GM19099 (cell line): ENCODE measurements around the gene ZBTB25.
A peak's percentile ranks its signal among the peaks of the same experiment; 100 is the strongest.

Experiments
- POLR2A ChIP-seq: IDR thresholded peaks from 3 replicates; pipeline ENCODE4 v1.6.1; 2011; ENCODE audit warnings: low read depth; ENCODE audit not compliant: insufficient read length; ENCODE audit errors: extremely low read depth

Gene ZBTB25, protein sequence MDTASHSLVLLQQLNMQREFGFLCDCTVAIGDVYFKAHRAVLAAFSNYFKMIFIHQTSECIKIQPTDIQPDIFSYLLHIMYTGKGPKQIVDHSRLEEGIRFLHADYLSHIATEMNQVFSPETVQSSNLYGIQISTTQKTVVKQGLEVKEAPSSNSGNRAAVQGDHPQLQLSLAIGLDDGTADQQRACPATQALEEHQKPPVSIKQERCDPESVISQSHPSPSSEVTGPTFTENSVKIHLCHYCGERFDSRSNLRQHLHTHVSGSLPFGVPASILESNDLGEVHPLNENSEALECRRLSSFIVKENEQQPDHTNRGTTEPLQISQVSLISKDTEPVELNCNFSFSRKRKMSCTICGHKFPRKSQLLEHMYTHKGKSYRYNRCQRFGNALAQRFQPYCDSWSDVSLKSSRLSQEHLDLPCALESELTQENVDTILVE

DNA sequence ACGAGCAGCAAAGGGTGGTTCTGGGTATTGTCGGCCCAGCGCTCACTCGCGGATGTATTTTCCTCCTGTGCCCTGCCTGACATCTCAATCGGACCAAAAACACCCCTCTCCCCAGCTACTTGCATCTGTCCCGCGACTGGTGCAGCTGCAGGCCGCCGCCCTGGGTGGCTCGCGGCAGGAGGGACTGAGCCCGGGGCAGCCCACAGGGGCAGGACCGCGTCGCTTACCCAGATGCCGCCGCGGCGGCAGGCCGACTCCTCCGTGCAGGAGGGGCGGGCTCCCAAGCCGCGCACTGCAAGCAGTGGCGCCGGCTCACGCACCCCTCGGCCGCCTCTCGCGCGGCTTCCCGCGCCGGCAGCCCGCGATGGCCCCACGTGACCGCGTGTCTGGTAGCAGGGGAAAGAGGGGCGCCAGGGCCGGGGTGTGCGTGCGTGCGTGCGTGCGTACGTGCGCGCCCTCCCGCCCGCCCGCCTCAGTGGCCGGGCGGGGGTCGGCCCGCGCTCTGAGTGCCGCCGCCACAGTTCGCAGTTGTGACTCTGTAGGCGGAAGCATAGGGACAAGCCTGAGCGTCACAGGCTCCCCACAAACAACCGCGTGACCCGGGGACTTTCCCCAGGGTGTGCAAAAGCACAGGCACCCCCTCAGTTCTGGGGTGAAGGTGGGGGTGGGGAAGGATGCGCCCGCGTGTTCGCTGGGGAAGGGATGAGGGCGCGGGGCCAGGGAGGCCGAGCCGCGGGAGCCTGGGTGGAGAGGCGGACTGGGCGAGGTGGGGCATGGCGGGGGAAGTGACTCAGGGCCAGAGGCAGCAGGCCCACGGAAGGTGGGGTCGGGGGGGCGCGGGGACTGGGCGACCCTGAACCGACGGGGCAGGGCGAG, at the start of gene ZBTB25:
TSS of gene ZBTB25 (minus strand) at position 405 of the 876 bp plus-strand sequence. CDS start 13,305 bp downstream, outside the sequence.
- TF ChIP-seq POLR2A: peak; percentile 74

DNA sequence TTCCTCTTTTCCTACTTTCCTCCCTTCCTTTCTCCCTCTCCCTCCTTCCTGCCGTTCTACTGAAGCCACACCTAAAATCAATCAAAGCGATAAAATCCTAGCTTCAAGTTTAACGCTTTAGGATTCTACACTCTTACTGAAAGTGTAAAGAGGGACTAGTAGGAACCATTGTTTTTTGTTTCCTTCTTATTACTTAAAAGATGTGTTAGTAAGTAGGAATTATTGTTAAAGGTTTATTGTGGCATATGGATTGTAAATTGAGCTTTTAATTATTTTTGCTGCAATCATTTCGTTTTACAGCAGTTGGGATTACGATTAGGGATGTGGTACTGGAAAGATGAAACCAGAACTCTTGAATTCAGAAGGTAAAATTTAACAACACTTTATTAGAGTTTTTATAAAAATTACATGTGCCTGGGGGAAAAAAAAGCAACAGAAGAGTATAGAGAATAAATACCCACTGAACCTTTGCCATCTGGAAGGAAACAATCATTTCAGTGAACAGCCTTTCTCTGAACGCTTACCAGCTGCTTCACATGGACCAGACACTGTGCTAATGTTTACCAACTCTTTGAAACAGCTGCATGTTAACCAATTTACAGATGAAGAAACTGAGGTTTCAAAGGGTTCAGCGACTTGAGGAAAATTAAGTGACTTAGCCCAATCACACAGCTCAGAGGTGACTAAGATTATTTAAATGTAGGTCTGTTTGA, 47.1 kb upstream of the ZBTB25 start:
- no peak for TF ChIP-seq POLR2A

GRCh38 chr14:64549791-64550620, 46.4 kb upstream of the ZBTB25 start, which contains the start of gene PPP1R36:
TSS of gene PPP1R36 (plus strand) at chr14:64549961. CDS start at chr14:64549998, 37 bp downstream.
- TF ChIP-seq POLR2A: no peak

DNA sequence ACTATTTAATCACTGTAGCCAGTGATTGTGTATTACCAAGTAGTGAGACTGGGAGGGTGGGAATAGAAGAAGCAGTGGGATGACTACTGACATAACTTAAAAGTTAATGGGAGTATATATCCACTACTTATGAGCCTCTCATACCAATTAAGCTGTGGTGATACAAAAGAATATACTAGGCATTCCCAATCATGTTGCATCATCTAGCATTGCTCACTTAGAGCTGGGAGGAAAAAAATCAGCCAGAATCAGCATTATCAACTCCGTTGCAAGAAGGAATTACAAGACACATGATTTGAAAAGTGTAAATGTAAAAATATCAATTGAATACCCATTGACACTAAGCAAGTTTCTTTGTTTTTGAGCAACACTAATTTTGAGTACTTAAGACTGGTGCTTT, 45.4 kb upstream of the ZBTB25 start:
- no peak for TF ChIP-seq POLR2A

GRCh38 chr14:64544607-64545312, 41.1 kb upstream of the ZBTB25 start:
- no peak for TF ChIP-seq POLR2A

DNA sequence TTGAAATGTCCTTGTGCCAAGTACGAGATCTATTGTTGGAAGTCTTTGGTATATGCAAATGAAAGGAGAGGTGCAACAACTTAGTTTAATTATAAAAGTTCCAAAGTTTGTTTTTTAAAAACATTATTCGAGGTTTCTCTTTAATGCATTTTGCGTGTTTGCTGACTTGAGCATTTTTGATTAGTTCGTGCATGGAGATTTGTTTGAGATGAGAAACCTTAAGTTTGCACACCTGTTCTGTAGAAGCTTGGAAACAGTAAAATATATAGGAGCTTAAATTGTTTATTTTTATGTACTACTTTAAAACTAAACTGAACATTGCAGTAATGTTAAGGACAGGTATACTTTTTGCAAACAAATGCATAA, 39.2 kb upstream of the ZBTB25 start:
- no peak for TF ChIP-seq POLR2A

GRCh38 chr14:64541972-64542835, 38.6 kb upstream of the ZBTB25 start:
- TF ChIP-seq POLR2A: no peak

DNA sequence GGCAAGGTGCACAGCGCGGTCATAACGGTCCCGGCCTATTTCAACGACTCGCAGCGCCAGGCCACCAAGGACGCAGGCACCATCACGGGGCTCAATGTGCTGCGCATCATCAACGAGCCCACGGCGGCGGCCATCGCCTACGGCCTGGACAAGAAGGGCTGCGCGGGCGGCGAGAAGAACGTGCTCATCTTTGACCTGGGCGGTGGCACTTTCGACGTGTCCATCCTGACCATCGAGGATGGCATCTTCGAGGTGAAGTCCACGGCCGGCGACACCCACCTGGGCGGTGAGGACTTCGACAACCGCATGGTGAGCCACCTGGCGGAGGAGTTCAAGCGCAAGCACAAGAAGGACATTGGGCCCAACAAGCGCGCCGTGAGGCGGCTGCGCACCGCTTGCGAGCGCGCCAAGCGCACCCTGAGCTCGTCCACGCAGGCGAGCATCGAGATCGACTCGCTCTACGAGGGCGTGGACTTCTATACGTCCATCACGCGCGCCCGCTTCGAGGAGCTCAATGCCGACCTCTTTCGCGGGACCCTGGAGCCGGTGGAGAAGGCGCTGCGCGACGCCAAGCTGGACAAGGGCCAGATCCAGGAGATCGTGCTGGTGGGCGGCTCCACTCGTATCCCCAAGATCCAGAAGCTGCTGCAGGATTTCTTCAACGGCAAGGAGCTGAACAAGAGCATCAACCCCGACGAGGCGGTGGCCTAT, 37.8 kb upstream of the ZBTB25 start:
- no peak for TF ChIP-seq POLR2A

DNA sequence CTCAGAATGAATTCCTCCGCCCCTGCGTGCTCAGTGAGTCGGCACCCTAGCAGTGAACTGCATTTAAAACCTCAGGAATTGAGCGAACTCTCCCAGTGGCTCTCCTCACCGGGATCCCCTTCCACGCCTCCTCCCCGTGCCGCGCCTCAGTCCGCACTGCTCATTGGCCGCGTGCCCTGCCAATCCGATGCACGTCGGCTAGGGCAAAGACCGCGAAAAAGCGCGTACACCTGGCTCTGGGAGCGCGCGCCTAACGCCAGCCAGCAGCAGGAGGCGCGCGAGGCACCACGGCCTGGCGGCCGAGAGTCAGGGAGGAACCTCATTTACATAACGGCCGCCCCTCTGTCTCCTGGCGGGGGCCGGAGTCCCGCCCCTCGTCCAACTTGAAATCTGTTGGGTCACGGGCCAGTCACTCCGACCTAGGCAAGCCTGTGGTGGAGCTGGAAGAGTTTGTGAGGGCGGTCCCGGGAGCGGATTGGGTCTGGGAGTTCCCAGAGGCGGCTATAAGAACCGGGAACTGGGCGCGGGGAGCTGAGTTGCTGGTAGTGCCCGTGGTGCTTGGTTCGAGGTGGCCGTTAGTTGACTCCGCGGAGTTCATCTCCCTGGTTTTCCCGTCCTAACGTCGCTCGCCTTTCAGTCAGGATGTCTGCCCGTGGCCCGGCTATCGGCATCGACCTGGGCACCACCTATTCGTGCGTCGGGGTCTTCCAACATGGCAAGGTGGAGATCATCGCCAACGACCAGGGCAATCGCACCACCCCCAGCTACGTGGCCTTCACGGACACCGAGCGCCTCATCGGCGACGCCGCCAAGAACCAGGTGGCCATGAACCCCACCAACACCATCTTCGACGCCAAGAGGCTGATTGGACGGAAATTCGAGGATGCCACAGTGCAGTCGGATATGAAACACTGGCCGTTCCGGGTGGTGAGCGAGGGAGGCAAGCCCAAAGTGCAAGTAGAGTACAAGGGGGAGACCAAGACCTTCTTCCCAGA, 36.9 kb upstream of the ZBTB25 start, which contains the start of gene HSPA2:
TSS of gene HSPA2 (plus strand) at position 534 of the 995 bp plus-strand sequence. CDS start at position 643, 109 bp downstream.
- peak; percentile 86 for TF ChIP-seq POLR2A

GRCh38 chr14:64536488-64537245, 33.0 kb upstream of the ZBTB25 start:
- TF ChIP-seq POLR2A: no peak

GRCh38 chr14:64531567-64531966, 27.9 kb upstream of the ZBTB25 start:
- TF ChIP-seq POLR2A: no peak
